Upper lobe of right lung (tissue), 1 donor: ENCODE results near the gene HTRA3. TPM values are rescaled to one million over a fixed set of nuclear protein-coding genes. Genes with fewer than 3 reads are reported as not detected.

Source experiments
- ATAC-seq: fragments of 200-7000 bp; cut with Tn5 transposase; one replicate; pipeline ENCODE4 v1.9.1; 2020; ENCODE audit warnings: mild to moderate bottlenecking, moderate library complexity
- DNase-seq: peaks from one replicate; pipeline ENCODE4 v3.0.0-alpha.2; 2020
- H3K27ac ChIP-seq: fragments of 200-600 bp; one replicate; pipeline ENCODE4 v1.8.0; 2022
- H3K27me3 ChIP-seq: fragments of 200-600 bp; one replicate; pipeline ENCODE4 v1.8.0; 2022; ENCODE audit warnings: mild to moderate bottlenecking
- H3K36me3 ChIP-seq: fragments of 200-600 bp; one replicate; pipeline ENCODE4 v1.8.0; 2022
- H3K4me1 ChIP-seq: fragments of 200-600 bp; one replicate; pipeline ENCODE4 v1.8.0; 2022
- H3K4me3 ChIP-seq: fragments of 200-600 bp; one replicate; pipeline ENCODE4 v1.8.0; 2022; ENCODE audit warnings: mild to moderate bottlenecking
- H3K9me3 ChIP-seq: fragments of 200-600 bp; one replicate; pipeline ENCODE4 v1.8.0; 2022
- CTCF ChIP-seq: fragments of 200-600 bp; IDR thresholded peaks from one replicate; pipeline ENCODE4 v1.8.0; 2022; ENCODE audit warnings: antibody characterized with exemption
- intact Hi-C: fragments of 100-400 bp; cut with DNase I; formaldehyde crosslinking; loops from one replicate; pipeline ENCODE4 v1.11.0; 2022
- total RNA-seq: library from RNA; stranded (reverse); fragmentation: NEBNext Ultra II Directional; extraction: Animal tissue kit (Norgen Biotek cat#: 25700); gene quantifications from one replicate; pipeline ENCODE4 v1.2.1, GENCODE V29; 2021
- donor health status: DM: no; HTN: yes; CAD: no; lungs with severe emphysema.

Gene HTRA3
- total RNA-seq, 1 donor from 2014 or later = 25.0 TPM

- Histone ChIP-seq H3K4me1 (peaks cover 23% of the 10 kb centered on the region), H3K9me3 (no peaks in the 10 kb centered on the region), H3K4me3 (no peak overlapping the region), H3K36me3 (no peaks in the 10 kb centered on the region), H3K27ac (peak overlapping the region; percentile 49), H3K27me3 (no peaks in the 10 kb centered on the region)
- intact Hi-C loops = no loop called here
- TF ChIP-seq CTCF = no peak
- ATAC-seq (no peak), DNase-seq (no peak)
These were observed 536 bp upstream of the HTRA3 start for GRCh38 chr4:8268901-8269534.

DNA sequence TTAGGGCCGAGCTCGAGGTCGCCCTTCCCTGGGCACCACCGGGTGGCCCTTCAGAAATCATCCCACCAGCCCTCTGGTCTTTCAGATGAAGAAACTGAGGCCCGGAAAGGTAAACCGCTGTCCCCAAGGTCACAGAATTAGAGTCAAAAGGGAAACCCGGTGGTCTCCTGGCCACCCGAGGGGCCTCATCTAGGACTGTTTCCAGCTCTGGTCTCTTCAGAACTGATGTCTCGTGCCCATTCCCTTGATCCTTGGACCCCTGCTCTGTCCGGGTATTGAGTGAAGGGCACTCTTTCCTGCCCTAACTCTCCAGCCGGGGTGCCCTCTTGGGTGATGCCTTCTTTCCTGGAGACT, 841 bp downstream of the HTRA3 start:
- intact Hi-C loops = no loop called here
- no peaks in the 10 kb centered on the region for H3K36me3 ChIP-seq
- no peaks in the 10 kb centered on the region for H3K27me3 ChIP-seq
- H3K27ac ChIP-seq = peak overlapping the region; percentile 42
- H3K4me1 ChIP-seq = peaks cover 26% of the 10 kb centered on the region
- TF ChIP-seq CTCF = no peak
- no peak for DNase-seq
- no peaks in the 10 kb centered on the region for H3K9me3 ChIP-seq
- H3K4me3 ChIP-seq = peak overlapping the region; percentile 42
- no peak for ATAC-seq

DNA sequence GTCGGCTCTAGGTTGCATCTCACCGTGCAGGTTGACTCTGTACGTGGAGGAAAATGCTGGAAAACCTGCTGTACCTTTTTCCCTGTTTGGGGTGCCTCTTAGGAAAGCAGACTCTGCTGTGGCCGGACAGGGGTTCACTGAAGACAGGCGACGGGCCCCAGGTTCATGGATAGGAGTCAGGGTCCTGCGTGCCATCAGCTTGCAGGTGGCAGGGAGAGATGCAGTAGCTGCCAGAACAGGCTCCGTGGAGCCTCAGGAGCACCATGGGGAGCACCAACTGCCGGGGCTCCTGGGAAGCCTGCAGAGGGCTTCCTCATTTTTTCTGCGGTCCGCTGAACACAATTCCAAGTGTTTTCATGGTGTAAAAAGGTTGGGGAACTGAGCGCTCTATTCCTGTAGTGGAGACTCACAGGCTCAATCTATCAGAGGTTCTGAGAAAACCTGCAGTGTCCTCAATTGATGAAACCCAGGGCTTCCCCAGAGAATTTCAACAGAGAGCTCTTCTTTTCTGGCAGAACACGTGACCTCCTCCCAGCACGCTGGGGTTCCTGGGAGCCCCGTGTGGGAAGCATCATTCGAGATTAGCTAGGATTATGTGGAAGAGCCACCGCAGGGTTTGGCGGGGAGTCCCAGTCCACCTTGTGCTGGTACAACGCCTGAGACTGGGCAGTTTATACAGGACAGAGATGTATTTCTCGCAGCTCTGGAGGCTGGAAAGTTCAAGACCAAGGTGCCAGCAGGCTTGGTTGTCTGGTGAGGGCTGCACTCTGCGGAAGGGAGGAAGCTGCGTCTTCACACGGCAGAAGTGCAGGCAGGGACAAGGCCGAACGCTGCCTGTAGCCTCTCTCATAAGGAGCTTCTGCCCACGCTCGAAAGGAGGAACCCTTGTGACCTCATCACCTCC, 1.6 kb downstream of the HTRA3 start:
- intact Hi-C loops = no loop called here

DNA sequence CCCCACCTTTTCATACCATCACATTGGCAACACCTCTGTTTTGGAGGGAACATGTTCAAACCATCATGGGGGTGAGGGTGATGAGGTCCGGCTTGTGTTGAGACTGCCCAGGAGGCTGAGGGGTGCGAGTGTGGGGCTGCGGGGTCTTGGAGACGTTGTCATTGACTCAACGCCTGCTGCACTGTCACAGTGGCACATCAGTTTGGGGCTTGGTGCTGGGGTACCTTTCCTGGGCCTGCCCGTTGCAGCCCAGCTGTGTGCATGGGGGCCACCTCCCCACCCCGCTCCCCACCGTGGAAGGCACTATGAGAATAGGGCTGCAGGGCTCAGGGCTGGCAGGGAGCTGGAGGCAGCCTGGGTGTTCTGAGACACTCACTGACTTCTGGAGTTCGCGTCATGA, 2.3 kb downstream of the HTRA3 start:
- no peak for TF ChIP-seq CTCF
- ATAC-seq = no peak
- Histone ChIP-seq H3K27ac (no peak overlapping the region), H3K36me3 (no peaks in the 10 kb centered on the region), H3K4me1 (peaks cover 40% of the 10 kb centered on the region), H3K4me3 (no peak overlapping the region), H3K9me3 (no peaks in the 10 kb centered on the region), H3K27me3 (no peaks in the 10 kb centered on the region)
- no peak for DNase-seq
- intact Hi-C loops = no loop called here

More for the DNA sequence above, 1.6 kb downstream of the HTRA3 start:
- Histone ChIP-seq H3K36me3 (no peaks in the 10 kb centered on the region), H3K9me3 (no peaks in the 10 kb centered on the region), H3K4me3 (peak overlapping the region; percentile 42), H3K27ac (no peak overlapping the region), H3K27me3 (no peaks in the 10 kb centered on the region), H3K4me1 (peaks cover 34% of the 10 kb centered on the region)
- ATAC-seq (no peak), DNase-seq (no peak)
- no peak for TF ChIP-seq CTCF

- H3K4me3 ChIP-seq = no peak overlapping the region
- H3K27me3 ChIP-seq = no peaks in the 10 kb centered on the region
- no peak for TF ChIP-seq CTCF
- intact Hi-C loops = no loop called here
- peaks cover 35% of the 10 kb centered on the region for H3K4me1 ChIP-seq
- H3K9me3 ChIP-seq = no peaks in the 10 kb centered on the region
- H3K36me3 ChIP-seq = no peaks in the 10 kb centered on the region
- no peak for DNase-seq
- peak overlapping the region; percentile 4 for H3K27ac ChIP-seq
- no peak for ATAC-seq
These were observed 3.2 kb downstream of the HTRA3 start for GRCh38 chr4:8272472-8273428.
